EL (cell line): ENCODE data around the gene MIGA2.

Experiments used
- DNase-seq: peaks from one replicate; pipeline ENCODE4 v3.0.0-alpha.2; 2016

MIGA2 gene

DNA sequence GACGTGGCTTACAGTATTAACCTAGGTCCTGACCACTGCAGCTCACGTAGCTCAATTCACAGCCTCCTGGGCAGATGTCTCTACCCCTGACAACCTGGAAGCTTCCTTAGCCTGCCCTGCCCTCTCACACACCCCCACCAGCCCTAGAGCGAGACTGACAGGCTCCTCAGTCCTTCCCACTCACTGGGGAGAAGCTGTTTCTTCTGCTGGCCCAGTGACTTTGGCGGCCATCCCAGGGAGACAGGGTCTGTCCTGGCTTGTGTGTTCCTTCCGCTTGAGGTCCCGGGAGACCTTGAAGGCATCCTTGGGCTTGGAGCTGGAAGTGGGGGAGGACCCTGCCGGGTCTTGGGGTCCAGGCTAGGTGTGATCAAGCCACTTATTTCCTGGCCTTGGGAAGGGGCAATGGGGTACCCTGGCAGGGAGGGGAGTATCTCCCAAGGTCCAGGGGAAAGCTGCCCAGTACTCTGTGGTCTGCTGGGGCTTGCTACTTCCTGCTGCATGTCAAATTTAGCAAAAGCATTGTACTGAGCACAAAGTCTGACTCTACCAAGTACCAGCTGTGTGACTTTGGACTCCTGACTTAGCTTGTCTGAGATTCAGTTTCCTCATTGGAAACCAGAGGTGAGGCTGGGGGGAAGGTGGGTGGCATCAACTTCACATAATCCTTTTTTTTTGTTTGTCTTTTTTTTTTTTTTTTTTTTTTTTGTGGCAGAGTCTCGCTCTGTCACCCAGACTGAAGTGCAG lies 1.9 kb downstream of the MIGA2 start:
- no peak for DNase-seq

DNA sequence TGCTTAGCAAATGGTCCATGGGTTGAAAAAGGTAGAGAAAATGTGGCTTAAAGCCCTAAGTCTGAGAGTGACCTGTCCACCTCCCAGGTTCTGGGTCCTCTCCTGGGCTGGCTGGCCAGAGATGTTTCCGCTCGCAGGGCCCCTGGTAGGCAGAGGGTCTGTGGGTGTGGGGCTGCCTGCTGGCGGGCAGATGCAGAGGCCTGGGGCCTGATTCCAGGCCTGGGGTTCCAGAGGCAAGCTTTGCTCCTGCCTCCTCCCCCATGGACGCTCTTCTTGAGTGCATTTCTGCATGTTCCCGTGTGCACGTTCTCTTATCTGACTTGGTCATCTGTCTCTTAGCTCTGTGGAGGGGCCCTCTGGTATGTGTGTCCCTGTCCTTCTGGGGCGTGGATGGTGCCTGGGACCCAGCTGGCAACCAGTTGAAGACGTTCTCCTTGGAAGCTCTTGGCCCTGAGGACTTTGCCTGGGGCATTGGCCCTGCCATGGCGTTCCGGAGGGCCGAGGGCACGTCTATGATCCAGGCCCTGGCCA lies 3.8 kb downstream of the MIGA2 start:
- DNase-seq = no peak

DNA sequence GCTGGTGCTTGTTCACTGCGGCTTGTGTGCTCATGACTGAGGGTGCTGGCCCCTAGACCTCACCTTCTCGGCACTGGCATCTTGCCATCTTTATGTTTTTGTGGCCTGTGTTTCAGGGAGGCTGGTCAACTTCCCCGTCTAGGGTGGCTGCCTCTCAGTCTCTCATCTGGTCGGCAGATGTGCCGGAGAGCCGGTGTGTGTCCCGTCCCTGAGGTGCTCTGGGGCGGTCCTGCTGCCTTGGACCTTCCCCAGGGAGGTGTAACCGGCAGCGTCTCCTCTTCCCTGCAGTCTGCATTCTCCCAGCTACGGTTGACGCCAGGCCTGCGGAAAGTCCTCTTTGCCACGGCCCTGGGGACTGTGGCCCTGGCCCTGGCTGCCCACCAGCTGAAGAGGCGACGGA lies 5.6 kb downstream of the MIGA2 start:
- no peak for DNase-seq

DNA sequence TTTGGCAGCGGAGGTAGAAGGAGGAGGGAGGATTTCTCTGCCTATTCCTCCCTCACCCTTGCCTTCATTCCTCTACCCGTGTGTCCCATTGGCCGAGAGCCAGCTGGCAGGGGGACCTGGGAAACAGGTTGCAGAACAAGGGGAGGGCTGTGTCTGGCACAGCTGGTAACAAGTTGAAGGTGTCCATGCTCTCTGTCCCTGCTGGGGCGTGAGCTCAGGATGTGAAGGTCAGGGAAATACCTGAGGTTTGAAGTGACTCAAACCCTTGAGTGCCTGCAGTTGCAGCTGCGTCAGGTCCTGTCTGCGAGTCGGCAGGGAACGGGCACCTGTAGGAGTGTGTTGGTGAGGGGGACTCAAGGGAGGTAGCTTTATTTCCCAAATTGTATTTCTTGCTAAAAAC lies 16.2 kb downstream of the MIGA2 start:
- no peak for DNase-seq

DNA sequence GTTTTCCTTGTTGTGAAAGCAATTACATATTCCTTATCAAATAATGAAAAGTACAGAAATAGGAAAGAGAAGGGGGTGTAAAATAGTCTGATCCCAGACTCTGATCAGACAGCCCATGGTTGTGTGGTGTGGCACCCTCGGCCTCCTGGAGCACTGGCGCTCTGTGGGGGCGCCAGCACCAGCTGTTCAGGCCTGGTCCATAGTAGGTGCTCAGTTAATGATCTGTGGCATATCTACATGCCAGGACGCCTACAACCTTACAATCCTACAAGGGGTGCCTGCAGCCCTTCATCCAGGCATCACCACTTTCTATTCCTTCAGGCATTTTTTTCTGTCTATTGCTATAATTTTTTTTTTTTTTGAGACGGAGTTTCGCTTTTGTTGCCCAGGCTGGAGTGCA lies 16.6 kb downstream of the MIGA2 start:
- DNase-seq = no peak

DNA sequence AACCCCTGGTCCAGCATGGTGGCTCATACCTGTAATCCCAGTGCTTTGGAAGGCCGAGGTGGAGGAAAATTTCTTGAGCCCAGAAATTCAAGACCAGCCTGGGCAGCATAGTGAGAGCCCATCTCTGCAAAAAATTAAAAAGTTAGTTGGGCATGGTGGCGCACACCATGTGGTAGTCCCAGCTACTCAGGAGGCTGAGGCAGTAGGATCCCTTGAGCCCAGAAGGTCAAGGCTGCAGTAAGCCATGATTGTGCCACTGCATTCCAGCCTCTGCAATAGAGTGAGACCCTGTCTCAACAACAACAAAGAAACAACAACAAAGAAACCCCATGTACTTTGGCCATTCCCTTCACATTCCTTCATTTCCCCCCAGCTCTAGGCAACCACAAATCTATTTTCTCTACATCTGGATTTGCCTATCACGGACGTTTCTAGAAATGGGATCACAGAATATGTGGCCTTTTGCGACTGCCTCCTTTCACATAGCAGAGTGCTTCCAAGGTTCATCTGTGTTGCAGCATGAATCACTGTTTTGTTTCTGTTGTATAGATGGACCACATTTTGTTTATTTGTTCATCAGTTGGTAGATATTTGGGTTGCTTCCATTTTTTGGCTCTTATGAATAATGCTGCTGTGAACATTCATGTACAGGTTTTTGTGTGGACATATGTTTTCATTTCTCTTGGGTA lies 17.9 kb downstream of the MIGA2 start:
- DNase-seq = no peak

DNA sequence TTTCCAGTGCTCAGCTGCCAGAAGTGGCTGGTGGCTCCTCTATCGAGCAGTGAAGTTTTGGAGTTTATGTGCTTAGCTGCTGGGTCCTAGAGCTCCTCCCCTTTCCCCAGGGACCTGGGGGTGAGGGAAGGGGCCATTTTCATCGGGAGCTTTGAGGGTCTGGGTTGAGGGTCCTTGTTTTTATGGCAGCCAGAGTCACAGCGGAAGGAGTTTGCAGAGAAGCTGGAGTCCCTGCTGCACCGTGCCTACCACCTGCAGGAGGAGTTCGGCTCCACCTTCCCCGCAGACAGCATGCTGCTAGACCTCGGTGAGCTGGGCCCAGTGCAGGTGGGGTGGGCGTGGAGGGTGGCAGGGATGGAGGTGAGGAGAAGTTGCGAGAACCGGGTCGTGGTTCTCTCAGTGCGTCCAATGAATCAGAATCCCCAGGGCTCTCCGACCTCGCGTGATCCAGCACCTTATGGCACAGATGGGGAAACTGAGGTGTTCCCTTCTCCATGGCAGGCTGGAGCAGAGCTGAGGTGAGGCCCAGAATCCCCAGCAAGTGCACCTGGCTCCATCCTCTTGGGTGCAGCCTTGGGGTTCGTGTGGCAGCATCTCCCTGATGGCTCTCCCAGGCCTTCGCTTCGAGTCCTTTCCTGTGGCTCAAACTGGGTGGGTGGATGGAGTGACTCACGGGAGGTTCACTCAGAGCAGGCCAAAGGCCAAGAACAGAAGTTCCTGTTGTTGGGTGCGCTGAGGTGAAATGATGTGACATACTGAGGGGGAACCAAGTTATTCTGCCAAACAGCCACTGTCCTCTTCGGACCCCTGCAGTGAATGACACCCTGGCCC lies 22.8 kb downstream of the MIGA2 start:
- DNase-seq = peak; percentile 63

DNA sequence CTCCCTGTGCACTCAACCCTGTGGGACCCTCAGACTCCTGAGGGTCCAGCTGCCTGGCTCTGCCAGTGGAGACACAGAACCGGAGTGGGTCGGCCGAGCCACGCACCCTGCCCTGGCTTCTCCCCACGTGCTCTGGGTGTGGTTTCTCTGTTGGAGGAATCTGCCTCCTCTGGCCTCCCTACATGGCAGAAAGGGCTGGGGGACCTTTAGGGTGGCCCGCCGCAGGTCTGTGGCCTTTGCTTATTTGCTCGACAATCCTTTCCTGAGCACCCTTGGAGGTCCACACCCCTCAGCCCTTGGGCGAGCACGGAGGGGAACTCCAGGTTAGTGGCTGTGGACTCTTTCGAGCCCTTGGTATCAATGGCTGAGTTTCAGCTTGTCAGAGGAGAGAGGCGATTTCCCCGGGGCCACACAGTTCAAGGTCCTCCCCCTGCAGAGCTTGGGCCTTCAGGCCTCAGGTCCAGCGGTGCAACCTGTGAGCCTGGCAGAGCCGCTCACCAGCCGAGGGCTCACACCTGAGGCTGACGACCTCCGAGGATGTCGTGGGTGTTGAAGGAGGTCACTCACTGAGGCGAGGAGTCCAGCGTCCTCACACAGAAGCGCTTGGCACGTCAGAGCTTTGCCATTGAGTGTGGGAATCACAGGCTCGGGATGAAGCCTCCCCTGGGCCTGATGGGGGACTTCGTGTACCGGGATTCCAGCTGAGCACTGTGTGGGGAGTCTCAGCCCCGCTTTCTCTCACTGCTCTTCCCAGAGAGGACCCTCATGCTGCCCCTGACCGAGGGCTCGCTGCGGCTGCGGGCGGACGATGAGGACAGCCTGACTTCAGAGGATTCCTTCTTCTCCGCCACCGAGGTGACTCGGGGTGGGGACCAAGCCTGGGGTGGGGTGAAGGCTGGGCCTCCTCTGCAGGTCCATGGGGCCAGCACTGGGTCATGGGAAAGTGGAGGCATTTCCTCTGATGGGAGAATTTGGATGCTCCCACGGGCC lies 23.7 kb downstream of the MIGA2 start:
- no peak for DNase-seq

DNA sequence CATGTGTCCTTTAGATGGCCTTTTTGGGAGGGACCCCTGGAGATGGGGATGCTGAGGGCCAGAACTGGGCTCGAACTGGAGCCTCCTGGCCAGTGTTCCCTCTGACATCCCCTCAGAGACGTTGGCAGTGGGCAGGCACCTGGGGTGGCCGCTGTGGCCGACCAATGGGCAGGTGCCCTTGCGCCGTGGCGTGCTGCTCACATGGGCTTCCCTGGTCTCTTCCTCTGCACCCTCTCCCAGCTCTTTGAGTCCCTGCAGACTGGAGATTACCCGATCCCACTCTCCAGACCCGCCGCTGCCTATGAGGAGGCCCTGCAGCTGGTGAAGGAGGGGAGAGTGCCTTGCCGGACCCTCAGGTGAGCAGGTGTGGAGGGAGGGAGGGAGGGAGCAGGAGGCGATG lies 24.6 kb downstream of the MIGA2 start:
- DNase-seq = no peak

DNA sequence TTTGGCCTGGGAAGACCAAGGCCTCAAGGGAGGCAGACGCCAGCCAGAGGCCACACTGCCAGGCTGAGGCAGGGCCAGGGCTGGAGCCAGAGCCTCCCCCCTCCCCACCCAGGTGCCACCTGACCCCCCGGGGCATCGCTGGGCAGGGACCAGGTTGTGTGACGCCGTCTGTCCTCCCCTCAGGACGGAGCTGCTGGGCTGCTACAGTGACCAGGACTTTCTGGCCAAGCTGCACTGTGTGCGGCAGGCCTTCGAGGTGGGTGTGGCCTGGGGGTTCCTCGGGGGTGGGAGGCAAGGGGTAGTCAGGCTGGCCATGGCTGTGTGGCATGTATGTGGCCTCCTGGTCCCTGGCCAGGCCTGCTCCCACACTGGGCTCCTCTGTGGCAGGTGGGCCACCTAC lies 26.6 kb downstream of the MIGA2 start:
- no peak for DNase-seq

DNA sequence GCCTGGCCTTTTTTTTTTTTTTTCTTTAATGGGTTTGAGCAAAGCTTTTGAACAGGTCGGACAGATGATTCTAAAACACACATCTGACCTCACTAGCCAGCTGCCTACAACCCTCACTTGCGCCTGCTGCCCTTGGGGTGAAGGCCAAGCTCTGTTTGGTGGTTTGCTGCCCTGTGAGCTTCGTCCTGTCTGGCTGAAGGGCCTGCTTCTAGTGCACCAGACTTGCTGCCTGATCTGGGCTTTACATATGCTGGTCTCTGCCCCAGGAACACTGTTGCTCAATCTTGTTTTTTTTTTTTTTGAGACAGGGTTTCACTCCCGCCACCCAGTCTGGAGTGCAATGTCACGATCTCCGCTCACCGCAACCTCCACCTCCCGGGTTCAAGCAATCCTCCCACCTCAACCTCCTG lies 28.1 kb downstream of the MIGA2 start:
- DNase-seq = no peak

DNA sequence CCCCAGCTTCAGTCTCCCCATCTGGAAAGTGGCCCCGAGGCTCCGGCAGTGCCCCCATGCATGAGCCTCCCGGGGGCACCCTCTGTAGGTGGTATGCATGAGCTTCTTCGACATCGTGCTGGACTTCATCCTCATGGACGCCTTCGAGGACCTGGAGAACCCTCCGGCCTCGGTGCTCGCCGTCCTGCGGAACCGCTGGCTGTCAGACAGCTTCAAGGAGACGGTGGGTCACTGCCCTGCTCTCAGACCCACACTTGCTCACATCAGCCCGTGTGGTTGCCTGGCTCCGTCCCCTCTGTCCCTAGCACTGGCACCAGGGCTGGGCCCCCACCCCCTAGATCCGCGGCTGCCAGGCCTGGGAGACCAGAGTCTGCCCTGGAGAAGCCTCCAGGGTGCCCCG lies 31.7 kb downstream of the MIGA2 start:
- no peak for DNase-seq

DNA sequence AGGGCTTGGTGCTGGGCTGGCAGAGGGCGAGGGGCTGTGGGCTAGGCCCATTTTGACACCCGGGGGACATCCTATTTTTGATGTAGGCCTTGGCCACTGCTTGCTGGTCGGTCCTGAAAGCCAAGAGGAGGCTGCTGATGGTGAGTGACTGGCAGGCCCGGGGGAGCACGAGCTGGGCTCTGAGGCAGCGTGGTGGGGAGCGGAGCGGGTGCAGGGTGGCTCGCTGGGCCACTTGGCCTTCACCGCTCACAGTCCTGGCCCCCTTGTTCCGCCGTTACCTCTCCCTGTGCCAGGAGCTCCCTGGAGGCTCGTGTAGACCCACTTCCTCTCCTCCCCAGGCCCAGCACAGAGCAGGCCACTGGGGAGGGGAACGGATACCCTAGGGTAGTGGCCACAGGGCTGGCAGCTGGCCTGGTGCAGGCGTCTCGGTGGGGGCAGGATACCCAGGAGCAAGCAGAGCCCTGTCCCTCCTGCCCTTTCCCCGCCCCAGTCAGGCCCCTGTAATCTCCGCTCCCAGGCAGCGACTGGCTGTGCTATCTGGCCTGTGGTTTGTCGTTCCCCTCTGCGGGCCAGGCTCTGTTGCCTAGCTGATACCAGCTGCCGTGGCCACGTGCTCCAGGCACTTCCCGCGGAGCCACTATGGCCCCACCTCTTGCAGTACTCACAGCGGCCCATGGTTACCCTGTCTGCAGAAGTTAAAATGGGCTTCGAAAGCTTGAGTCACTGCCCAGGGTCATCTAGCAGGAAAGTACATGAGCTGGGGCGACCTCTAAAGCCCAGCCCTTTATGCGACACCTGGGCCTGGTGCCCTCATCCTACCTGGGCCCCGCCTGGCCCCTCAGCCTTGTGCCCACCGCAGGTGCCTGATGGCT lies 32.8 kb downstream of the MIGA2 start:
- no peak for DNase-seq

DNA sequence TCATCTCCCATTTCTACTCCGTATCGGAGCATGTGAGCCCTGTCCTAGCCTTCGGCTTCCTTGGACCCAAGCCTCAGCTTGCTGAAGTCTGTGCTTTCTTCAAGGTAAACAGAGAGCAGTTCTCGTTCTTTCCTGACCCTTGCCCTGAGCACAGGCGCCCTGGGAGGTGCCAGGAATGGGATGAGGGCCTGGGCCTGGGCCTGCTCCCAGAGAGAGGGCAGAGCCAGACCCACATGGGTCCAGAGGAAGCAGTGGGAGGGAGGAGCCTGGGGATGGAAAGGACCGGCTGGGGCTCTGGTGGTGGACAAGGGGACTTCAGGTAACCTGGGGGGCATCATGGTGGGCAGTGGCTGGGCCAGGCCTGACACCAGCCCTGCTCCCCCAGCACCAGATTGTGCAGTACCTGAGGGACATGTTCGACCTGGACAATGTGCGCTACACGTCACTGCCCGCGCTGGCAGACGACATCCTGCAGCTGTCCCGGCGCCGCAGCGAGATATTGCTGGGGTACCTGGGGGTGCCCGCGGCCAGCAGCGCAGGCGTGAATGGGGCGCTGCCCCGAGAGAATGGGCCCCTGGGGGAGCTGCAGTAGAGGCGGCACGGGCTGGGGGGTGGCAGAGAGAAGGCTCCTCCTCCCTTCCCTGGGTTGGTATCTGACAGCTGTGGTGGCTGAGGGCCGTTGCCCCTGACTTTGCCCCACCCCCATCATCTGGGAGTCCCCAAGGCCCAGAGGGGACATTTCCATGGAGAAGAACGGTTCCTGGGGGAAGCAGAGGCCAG lies 33.6 kb downstream of the MIGA2 start:
- no peak for DNase-seq

DNA sequence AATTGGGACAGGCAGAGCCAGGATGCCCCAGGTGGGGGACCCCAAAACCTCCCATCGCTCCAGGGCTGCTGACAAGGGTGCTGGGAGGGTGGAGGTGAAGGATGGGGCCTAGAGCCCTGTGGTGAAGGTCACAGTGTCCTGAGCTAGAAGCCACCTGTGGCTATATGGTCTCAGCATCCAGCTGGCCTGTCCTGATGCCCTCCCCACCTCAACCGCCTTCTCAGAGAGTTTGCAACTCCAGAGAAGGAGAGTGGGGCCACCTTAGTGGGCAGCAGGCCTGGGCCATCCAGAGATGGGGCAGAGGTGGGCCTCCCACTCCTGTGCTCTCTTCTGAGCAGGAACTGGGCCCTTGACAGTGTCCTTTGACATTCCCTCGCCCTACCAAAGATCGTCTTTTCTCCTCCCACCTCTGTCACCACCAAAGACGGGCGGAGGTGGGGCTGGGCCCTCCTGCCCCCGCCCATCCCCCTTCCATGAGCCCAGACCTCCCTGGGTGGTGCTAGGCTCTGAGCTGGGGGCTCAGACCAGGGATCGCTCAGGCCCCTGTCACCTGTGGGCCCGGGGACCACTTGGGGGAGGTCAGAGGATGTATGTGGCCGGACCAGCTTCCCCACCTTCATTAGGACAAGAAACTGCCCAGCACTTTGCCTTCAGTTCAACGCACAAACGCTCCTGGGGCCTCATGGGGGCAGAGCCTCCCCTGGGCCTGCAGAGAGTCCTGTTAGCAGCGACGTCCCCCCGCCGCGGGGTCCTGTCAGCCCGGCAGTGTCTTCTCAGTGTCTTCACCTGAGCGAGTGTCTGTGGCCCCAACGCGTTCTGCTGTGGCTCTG lies 34.5 kb downstream of the MIGA2 start:
- DNase-seq = no peak

DNA sequence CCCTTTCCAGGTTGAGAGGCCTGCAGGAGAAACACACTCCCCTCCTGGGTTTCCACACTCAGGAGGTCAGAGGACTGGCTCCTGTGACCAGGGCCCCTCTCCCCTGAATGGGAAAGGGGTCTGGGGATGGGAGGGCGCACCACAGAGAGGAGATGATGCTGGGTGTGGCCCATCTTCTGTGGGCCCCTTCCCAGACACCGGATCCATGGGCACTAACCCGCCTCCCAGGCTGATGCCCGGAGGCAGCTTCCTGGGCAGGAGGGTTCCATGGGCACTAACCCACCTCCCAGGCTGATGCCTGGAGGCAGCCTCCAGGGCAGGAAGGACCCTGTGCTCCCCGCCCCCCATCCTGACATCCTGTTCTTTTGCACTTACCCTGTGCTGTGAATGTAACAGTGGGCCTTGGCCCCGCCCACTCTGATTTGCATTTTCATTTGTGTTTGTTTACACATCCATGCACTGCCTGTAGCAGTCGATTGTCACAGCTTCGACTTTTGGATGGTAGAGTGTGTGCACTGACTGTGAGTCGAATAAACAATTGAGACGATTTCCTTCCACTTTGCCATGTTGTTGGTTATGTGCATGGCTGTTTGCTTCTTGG lies 35.2 kb downstream of the MIGA2 start:
- DNase-seq = no peak

DNA sequence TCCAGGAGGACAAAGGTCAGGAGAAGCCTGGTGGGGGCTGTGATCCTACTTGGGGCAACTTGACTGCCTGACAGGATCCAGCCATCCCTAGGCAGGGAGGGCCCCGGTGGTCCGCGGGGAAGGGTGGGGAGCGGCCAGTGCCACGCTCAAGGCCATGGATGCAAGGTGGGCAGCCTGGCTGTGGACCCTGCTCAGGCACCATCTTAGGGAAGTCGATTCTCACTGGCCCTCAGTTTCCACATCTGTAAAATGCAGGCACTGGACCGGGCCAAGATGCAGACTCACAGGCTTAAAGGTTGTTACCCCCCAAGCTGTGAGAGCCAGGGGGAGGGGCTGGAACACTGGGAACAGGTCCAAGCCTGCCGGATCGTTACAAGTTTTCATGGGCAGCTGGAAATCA lies 35.7 kb downstream of the MIGA2 start:
- DNase-seq = no peak

DNA sequence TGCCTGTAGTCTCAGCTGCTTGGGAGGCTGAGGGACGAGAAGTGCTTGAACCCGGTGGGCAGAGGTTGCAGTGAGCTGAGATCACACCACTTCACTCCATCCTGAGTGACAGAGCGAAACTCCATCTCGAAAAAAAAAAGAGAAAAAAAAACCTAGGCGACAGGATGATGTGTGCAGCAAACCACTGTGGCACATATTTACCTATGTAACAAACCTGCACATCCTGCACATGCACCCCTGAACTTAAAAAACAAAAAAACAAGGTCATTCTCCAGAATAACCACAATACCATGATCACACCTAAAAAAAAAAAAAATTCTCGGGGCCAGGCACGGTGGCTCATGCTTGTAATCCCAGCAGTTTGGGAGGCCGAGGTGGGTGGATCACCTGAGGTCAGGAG lies 37.0 kb downstream of the MIGA2 start:
- no peak for DNase-seq

DNA sequence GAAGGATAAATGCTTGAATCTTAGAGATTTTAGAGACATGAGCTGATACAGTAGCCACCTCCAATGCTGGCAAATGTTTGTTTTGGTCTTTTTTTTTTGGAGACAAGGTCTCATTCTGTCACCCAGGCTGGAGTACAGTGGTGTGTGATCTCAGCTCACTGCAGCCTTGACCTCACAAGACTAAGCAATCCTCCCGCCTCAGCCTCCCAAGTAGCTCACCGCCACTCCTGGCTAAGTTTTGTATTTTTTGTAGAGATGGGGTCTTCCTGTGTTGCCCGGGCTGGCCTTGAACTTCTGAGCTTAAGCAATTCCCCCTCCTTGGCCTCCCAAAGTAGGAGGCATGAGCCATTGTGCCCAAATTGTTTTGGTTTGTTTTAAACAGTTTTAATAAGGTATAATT lies 37.7 kb downstream of the MIGA2 start:
- no peak for DNase-seq
